Tongue (tissue), 2 donors: Measurements from ENCODE around the gene WDR27. TPM values are rescaled to one million over a fixed set of nuclear protein-coding genes. Genes with fewer than 3 reads are reported as not detected.
"Not testable (repeated sequence)": the region's sequence is repeated elsewhere in the genome, so short reads cannot be mapped to it uniquely, and the experiment has no call there.

ENCODE experiments used
- DNase-seq: peaks from one replicate; pipeline ENCODE4 v3.0.0-alpha.2; 2015
- total RNA-seq: library from RNA; depleted of rRNA; stranded (reverse); fragments of >200 nt; gene quantifications from one replicate; pipeline ENCODE4 v1.2.3, GENCODE V29; 2014

WDR27 gene
- total RNA-seq, 1 donor from 2014 or later: 43.6 TPM

DNA sequence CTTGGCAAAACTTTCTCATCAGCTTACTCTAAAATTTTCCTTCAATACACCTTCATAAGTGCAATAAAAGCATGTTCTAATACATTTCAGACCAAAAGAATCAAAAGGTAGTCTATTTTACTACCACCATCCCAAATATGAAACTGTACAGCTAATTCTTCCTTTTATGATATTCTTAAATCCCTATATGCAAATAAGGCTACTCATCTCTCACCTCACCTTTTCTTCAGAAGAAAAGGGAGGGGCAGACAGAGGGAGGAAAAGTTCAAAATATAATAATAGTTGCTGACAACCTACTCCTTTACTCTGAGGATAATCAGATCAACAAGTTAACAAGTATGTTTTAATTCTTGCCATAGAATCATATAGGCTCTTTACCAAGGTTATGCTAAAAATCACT is 7.5 kb upstream of the WDR27 start:
- DNase-seq: no peak

DNA sequence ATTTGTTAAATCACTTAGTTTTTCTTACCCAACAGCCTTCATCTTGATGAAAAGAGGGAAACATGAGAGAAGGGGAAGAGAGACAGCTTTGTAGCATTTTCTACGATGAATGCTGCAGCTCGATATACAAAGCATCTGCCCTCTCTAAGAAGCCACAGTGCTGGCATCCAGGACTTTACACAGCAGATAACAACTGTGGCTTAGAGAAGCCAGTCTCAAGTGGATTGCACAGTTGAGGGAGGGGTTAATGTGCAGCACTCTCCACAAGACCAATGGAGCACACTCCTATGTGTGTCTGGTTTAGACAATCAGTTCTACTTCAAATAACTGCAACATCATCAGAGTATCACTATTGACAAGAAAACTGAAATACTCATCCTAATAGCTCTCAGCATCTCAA is 5.9 kb upstream of the WDR27 start:
- peak; percentile 20 for DNase-seq

DNA sequence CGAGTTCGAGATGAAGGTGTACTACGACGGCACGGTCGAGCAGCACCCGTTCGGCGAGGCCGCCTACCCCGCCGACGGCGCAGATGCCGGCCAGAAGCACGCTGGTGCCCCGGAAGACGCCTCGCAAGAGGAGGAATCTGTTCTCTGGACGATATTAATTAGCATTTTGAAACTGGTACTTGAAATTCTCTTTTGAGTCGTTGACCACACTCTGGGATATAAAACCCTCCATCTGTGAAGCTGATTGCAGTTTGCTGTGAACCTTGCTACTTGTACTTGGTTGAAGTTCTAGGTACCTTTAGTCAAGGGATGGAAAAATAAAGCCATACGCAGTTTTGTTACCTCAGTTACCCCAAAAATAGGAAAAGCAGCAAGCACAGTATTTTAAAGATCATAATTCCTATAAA is 1.0 kb upstream of the WDR27 start:
- no peak for DNase-seq

DNA sequence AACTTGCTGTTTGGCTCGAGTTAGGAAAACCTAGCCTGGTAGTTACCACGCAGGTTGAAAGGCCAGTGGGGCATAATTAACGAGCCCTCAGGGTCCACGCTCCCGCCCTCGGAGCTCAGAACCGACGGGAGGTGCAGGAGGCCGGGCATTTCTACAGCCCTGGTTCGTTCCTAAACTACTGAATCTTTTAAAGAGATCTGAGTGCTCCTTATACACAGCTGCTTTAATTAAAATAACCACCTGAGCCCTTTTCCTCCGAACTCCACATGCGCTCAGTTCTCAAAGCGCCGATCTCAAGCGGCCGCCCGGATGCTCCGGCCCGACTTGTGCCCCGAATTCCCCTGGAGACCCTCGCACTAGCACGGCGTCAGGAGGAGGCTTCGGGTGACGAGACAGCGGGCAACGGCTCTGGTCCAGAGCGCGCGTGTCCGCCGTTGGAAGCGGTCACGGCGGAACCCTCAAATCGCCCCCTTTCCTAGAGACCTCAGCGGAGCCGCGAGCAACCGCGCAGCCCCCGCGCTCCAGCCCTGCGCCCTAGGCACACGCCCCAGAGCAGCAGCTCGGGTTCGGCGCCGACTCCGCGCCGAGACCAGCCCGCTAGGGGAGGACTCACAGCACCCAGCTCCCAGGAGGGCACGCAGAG is 397 bp downstream of the WDR27 start:
- no peak for DNase-seq

DNA sequence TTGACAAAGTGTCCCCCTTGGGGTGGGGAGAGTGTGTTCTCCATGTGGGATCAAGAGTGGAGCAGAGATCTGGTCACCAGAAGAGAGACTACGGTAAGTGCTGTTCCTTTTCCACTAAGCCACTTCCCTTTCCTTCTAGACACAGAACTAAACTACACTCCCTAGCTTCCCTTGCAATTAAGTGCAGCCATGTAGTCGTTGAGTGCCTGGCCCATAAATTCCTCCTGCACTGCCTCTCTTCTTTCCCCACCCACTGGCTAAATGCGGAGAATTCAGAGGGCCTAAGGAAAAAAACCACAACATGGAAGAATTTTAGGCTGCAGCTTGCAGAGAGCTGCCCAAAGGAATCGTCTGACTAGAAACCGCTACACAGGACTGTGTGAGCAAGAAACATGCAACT is 1.5 kb downstream of the WDR27 start:
- peak; percentile 9 for DNase-seq

DNA sequence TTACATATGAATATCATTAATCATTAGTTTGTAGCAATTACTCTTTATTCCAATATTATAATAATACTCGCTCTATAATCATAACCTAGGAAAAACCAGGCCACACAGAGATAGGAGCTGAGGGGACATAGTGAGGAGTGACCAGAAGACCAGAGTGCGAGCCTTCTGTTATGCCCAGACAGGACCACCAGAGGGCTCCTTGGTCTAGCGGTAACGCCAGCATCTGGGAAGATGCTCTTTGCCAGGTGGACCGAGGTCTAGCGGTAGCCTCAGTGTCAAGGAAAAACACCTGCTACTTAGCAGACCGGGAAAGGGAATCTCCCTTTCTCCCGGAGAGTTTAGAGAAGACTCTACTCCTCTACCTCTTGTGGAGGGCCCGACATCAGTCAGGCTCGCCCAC is 4.7 kb downstream of the WDR27 start:
- not testable (repeated sequence) for DNase-seq

DNA sequence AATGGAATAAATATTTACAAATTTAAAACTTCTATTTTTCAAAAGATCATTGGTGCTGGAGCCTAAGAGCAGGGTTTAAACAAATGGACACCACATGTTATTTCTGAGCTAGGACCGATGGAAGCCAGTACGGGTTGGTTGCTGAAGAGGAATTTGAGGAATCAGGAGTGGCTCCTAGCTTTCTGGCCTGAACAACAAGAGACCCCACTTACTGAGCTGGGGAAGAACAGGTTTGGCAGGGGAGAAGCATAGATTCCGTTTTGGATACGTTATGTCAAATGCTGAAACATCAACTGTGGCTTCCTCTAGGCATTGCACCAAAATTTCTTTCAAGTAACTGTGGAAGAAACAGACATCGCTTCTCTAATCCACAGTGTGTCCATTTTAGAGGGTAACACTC is 6.7 kb downstream of the WDR27 start:
- DNase-seq: no peak

DNA sequence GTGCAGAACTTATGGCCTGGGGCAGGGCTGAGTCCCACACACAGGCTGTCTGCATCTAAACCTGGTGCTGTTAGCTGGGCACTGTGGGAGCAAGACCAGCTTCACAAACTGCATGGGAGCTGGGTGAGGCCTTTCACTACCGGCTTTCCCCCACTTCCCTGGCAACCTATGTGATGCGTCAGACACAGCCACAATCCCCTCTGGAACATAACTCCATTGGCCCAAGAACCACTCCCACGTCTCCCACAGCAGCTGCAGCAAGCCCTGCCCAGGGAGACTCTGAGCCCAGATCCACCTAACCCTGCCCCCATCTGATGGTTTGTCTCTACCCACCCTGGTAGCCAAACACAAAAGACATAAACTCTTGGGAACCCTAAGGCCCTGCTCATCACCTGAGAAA is 9.3 kb downstream of the WDR27 start:
- DNase-seq: no peak

DNA sequence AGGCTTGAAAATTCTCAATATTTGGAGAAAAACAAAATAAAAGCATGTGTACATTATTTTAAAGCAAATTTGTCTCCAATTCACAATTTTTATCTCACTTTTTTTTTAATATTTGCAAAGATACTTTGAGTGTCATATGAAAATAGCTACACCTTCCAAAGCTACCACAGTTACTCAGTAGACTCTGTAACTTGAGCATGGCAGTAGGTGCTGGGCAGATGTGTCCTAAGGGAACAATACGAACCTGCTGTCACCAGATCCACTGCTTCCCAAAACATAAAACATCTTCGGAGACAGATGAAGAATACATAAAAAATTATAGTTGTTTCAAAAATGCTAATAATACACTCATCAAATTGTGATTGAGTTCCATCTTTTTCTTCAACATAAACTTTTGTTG is 10.6 kb downstream of the WDR27 start:
- DNase-seq: no peak

DNA sequence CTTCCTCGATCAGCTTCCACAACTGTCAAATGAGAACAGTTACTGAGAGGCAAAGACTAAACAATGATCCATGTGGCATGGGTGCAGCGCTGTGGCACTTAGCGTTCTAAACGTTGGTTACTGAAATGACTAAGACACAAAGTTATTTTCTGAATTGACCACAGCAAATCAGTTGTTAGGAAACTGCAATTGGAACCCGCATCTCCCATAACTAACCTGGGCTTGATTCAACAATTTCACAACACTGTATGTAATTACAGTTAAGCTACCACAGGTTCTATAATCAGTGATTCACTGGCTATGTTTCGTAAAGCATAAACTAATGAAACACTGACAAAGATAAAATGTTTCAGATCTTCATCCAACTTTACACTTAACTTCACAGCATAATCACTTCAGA is 12.5 kb downstream of the WDR27 start:
- DNase-seq: no peak

DNA sequence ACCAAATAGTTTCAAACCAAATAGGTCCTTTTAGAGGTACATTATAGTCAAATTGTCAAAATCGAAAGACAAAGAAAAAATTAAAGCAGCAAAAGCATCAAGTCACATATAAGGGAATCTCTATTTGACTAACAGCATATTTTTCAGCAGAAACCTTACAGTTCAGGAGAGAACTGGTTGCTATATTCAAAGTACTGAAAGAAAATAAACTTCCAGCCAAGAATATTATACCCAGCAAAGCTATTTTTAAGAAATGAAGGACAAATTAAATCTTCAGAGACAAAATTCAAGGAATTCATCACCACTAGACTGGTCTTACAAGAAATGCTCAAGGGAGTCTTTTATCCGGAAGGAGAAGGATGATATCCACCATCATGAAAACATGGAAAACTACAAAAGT is 16.0 kb downstream of the WDR27 start:
- DNase-seq: no peak

DNA sequence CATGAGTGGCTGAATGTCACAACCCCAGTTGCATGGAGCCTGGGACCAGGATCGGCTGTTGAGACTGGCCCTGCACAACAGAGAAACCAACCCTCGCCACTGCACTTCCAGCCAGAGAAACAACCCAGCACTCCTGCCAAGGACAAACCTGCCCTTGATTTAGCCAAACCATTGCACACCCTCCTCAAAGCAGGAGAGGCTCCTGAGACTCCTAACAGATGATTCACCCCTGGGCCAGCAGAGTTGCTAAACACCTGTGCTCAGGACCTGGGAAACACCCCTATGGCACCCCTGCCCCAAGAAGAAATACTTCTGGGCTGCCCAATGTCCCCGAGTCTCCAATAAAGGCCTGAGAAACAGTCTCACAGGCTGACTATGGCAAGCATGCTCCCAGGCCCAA is 17.8 kb downstream of the WDR27 start:
- DNase-seq: no peak

DNA sequence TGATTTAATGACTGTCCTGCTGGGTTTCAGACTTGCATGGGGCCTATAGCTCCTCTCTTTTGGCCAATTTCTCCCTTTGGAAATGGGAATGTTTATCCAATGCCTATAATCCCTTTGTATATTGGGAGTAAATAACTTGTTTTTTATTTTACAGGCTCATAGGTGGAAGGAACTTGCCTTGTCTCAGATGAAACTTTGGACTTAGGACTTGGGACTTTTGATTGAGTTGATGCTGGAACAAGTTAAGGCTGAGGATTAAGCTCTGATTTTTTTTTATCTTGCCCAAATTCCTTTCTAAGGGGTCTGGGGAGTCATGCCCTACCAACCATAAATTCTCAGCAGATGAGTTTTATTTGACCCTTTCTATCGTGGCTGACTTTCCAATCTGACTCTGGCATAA is 23.5 kb downstream of the WDR27 start:
- DNase-seq: no peak

DNA sequence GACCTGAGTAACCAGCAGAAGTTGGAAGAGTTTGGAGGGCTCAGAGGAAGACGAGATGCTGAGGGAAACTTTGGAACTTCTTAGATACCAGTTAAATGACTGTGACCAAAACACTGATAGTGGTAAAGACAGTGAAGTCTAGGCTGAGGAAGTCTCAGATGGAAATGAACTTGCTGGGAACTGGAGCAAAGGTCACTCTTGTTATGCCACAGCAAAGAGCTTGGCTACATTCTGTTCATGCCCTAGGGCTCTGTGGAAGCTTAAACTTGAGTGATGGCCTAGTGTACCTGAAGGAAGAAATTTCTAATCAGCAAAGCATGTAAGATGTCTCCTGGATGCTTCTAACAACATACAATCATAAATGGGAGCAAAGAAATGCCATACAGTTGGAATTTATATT is 24.7 kb downstream of the WDR27 start:
- DNase-seq: no peak

DNA sequence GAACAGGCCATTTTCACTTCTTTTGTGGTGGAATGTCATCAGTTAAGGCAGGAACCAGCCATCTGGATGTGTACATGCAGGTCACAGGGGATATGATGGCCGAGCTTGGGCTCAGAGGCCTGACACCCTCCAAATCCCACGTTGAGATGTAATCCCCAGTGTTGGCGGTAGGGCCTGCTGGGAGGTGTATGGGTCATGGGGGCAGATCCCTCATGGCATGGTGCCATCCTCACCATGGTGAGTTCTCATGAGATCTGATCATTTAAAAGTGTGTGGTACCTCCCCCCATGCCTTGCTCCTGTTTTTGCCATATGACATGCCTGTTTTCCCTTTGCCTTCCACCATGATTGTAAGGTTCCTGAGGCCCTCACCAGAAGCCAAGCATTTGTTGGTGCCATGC is 26.8 kb downstream of the WDR27 start:
- no peak for DNase-seq

DNA sequence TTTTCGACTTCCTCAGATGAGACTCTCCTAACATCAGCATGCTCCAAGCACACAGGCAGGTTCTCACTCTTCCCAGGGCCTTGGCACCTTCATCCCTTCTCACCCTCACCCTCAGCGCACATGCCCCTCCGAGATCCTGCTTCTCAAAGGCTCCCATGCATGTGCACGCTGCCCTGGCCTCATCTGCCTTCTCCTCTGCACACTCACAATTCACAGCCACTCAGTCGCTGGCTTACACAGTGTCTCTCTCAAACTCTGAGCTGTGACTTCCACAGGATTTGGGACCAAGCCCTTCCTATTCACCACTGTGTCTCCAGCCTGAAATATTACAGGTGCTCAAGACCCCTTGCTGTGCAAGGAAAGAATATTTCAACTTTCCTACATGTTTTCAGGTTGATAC is 30.3 kb downstream of the WDR27 start:
- no peak for DNase-seq

DNA sequence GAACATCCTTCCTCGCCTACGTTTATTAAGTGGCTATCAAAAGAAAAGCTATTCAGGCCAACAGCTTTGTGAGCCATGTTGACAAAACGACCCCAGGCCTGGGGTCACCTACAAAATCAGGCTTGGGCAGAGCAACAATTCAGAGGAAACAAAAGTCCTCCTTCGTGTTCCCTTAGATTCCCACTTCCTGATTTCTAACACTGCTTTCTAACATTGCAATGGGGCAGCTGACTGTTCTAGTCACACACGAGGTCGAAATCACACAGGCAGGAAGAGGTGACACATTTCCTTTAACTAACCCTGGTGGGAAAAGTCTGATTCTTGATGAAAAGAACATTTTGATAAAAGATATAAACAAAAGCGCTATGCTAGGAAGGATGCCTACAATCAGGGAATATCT is 31.9 kb downstream of the WDR27 start:
- DNase-seq: no peak

DNA sequence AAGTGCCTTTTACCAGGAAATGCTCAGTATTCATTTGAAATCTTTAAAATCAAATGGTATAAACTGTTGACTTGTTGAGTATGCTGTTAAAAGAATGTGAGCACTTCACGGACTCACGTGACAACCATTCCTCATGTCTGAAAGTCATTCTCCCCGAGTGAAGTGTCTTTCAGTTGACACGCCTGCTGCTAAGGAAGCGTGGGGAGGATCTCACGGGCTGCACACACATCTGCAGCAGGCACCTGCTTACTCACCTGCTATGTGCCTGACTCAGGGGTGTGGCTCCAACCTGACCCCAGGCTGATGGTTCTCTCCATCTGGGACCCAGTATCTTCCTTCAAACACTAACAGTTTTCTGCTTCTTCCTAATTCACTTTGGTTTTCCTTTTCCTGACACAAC is 32.7 kb downstream of the WDR27 start:
- no peak for DNase-seq

DNA sequence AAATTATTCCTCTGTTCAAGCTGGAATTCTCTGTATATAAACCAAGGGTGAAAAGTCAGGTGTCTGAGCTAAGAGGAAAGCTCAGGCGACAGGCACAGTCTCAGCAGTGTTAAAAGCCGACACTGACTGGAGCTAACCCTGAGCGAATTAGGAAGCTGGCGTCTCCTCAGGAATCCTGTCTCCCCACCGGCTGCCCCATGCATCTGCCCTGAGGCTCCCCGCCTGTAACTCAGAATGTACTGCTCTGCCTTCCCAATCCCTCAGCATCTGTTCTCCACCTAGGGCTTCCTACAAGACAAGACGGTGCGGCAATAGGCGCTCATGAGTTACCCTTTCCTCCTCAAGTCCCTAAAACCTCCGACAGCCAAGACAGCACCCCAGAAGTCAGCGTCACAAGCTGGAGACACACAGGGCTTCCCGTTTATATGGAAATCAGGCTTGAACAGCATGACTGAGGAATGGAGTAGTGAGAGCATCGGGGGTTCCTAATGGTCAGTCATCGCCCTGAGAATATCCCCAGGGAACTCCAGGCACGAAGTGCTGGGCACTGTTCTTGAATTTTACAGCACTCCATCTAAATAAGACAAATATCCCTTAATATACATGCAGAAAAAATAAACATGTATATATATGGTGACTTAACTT is 33.5 kb downstream of the WDR27 start:
- no peak for DNase-seq

DNA sequence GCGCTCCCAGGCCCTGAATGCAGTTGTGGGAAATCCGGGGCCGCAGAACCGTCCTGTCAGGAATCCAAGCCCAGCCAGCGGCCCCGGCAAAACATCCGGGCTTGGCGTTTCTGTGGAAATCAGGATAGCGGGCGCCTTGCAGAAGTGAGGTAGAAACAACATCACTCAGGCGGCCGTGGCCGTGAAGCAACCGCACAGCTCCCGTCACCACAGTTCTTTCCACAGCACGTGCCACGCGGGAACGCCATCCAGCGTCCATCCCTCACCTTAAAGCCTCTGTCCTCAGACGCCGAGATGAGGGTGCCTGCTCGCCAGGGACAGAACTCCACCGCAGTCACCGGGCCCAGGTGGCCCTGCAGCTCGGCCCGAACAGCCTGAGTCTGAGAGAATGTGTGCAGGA is 34.1 kb downstream of the WDR27 start:
- DNase-seq: no peak

DNA sequence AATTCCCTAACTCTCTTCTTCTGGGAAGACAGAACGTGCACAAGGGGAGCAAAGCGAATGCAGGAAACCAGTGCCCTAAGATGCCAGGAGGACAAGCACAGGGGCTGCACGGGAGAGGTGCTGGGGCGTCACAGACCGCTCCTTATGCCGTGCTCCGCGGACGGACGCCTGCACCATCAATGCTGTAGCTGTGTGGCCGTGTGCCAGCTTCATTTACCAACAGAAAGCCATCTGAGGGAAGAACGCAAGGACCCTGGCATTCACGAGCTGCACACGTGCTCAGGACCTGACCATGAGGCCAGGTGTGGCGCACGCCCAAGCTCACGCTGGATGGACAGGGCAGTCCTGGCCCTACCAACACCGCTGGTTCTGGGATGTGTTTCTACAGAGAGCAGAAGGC is 35.4 kb downstream of the WDR27 start:
- no peak for DNase-seq

DNA sequence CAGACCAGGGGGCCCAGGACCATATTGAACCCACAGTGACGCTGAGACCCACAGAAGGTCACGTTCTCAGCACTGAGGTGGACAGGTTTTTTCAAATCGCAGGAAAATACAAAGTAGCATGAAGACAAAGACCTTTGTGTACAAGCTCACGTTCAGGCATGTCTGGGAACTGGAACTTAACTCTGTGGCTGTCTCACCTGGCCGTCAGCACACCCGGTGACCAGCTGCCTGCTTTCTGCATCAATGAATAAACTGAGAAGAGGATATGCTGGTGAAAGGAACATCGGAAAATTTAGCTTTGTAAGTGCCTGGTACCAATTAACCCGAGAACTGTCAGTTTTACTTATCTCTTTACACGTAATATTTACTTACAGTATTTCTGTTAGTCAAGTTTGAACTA is 36.5 kb downstream of the WDR27 start:
- DNase-seq: no peak

DNA sequence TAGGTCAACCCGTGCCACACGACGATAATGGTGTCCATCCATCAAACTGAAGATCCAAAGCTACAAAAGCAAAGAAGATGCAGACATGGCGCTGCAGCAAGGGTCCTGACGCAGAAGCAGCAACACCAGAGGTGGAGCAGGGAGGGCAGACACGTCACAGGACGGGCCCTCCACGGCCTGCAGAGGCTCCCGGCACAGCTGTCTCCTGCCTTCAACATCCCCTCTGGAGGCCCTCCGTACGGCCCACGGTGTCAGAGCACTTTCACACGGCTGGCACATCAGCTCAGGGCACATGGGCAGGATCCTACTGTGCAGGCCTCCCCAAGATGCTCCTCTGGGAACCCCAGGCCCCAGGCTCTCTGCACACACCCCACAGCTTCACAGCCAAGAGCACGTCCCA is 37.6 kb downstream of the WDR27 start:
- DNase-seq: no peak

DNA sequence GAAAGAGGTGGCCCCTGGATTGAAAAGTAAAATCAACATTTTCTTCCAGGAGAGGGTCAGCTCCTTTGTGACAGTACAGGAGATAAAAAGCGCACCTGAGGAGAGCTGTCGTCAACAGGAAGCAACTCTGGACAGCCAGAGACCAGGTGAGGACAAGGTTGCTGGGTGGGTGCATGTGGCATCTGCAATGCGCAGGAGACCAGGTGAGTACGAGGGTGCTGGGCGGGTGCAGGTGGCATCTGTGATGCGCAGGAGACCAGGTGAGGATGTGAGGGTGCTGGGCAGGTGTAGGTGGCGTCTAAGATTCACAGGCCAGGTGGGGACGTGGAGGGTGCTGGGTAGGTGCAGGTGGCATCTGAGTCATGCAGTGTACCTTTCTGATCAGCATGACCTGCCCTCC is 38.4 kb downstream of the WDR27 start:
- no peak for DNase-seq

DNA sequence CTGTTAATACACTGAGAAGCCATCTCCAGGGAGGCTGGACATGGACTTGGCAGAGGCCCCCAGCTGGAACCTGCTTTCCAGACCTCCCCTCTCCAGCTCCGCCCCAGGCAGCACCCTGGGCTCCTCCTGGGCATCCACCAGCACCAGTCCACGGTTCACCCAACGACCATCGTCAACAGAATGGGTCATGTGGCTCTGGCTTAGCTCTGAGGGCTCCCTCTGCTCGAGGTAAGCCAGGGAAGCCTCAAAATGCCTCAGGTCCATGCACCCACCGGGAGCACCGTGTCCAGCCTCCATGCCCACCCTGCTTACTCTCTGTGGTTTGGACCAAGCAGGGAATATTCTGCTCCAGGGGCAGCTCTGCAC is 40.5 kb downstream of the WDR27 start:
- no peak for DNase-seq
